ENCODE measurements around the gene RHBDL3. TPM values are rescaled to one million over a fixed set of nuclear protein-coding genes. Genes with fewer than 3 reads are reported as not detected.

The RHBDL3 gene
- total and polyA plus RNA-seq, 10 of the 15 experiments (the other 5 are each of a cell fraction or from before 2014, with no cell fraction given), result 0.04 to 0.24 (median 0.04) TPM; not detected in 5

- H3K4me3 ChIP-seq, result no peak overlapping the region
- intact Hi-C loops (cut with micrococcal nuclease; ENCODE audit: unreplicated experiment) (no loop called here), in situ Hi-C loops (cut with MboI) (no loop called here)
- H3K79me2 ChIP-seq (ENCODE audit: control insufficient read depth, insufficient read depth, low read length), result no peaks in the 10 kb centered on the region
- H3K4me1 ChIP-seq (ENCODE audit: control insufficient read depth, insufficient read depth, low read length), result peaks cover 8% of the 10 kb centered on the region; the same call in 1 of the 2 replicates
- ChIA-PET CTCF (no interaction called here), RAD21 (ENCODE audit: unreplicated experiment) (interaction anchor here (2.0 kb wide), 1 partner anchor 45 kb away, joined by 7 read pairs; no protein-coding TSS in a partner anchor), POLR2A (no interaction called here), SMC1A (ENCODE audit: uncharacterized antibody, unreplicated experiment) (no interaction called here)
- no peak for FAIRE-seq
- DNase-seq (ENCODE audit: low read depth, low spot score), result no peak
- no peaks in the 10 kb centered on the region for H3K36me3 ChIP-seq (ENCODE audit: control insufficient read depth in 2 of 2, insufficient read depth in 2 of 2, low read length in 1 of 2)
- no peaks in the 10 kb centered on the region for H3K9me3 ChIP-seq (replicated peaks; ENCODE audit: control insufficient read depth, insufficient read depth, low read length)
- no peak overlapping the region for H3K9ac ChIP-seq (ENCODE audit: control insufficient read depth, insufficient read depth, low read length)
- BruUV-seq (replicated peaks), result no TSS peak
- H3K27me3 ChIP-seq (replicated peaks in 1 of 2; ENCODE audit: control insufficient read depth in 2 of 2, insufficient read depth in 2 of 2, low read length in 1 of 2), result peaks cover 0 to 1% of the 10 kb centered on the region in 2 experiments; a peak in 2 of 4 replicates
- WGBS (ENCODE audit: insufficient coverage, insufficient replicate concordance, low lambda C conversion rate, missing lambda C conversion rate), result 16% methylated on average over 5 of the region's 5 CpGs
- no peak overlapping the region for H3K4me2 ChIP-seq (ENCODE audit: control insufficient read depth, insufficient read depth)
- no peak overlapping the region for H2AFZ ChIP-seq (ENCODE audit: control insufficient read depth, low read depth, low read length)
- no peaks in the 10 kb centered on the region for H4K20me1 ChIP-seq (ENCODE audit: control insufficient read depth, insufficient read depth)
- H3K27ac ChIP-seq (ENCODE audit: control insufficient read depth, insufficient read depth), result no peak overlapping the region
- no peak for ATAC-seq
- TF ChIP-seq, protein P1, sequence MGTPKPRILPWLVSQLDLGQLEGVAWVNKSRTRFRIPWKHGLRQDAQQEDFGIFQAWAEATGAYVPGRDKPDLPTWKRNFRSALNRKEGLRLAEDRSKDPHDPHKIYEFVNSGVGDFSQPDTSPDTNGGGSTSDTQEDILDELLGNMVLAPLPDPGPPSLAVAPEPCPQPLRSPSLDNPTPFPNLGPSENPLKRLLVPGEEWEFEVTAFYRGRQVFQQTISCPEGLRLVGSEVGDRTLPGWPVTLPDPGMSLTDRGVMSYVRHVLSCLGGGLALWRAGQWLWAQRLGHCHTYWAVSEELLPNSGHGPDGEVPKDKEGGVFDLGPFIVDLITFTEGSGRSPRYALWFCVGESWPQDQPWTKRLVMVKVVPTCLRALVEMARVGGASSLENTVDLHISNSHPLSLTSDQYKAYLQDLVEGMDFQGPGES (IDR thresholded peaks at IDR 0.05), result no peak
- no peak for TF ChIP-seq ZBED1 (IDR thresholded peaks at IDR 0.05; ENCODE audit: borderline replicate concordance)
- TF ChIP-seq TCF12 (IDR thresholded peaks at IDR 0.05; ENCODE audit: low read depth, low read length), result no peak
- TF ChIP-seq ZBTB33 (IDR thresholded peaks at IDR 0.05), result no peak
- no peak for TF ChIP-seq CBX3 (IDR thresholded peaks at IDR 0.05; ENCODE audit: borderline replicate concordance, low read depth)
- no peak for TF ChIP-seq ZNF384 (IDR thresholded peaks at IDR 0.05; ENCODE audit: borderline replicate concordance, low read depth, low read length)
- TF ChIP-seq EED (IDR thresholded peaks at IDR 0.05; ENCODE audit: low read depth), result no peak
- no peak for TF ChIP-seq RB1 (IDR thresholded peaks at IDR 0.05; ENCODE audit: borderline replicate concordance)
- TF ChIP-seq, protein P2, sequence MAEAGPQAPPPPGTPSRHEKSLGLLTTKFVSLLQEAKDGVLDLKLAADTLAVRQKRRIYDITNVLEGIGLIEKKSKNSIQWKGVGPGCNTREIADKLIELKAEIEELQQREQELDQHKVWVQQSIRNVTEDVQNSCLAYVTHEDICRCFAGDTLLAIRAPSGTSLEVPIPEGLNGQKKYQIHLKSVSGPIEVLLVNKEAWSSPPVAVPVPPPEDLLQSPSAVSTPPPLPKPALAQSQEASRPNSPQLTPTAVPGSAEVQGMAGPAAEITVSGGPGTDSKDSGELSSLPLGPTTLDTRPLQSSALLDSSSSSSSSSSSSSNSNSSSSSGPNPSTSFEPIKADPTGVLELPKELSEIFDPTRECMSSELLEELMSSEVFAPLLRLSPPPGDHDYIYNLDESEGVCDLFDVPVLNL (IDR thresholded peaks at IDR 0.05; ENCODE audit: low read depth, low read length), result no peak
- TF ChIP-seq IKZF2 (IDR thresholded peaks at IDR 0.05), result no peak
- no peak for TF ChIP-seq RBBP5 (conservative IDR thresholded peaks at IDR 0.05)
- no peak for TF ChIP-seq ZNF622 (IDR thresholded peaks at IDR 0.05)
- TF ChIP-seq ETV6 (conservative IDR thresholded peaks at IDR 0.05 in 1 of 2, IDR thresholded peaks at IDR 0.05 in 1 of 2; ENCODE audit: borderline replicate concordance in 1 of 2, low read depth in 1 of 2), result no peak
- no peak for TF ChIP-seq SIX5 (IDR thresholded peaks at IDR 0.05; ENCODE audit: low read depth, low read length, severe bottlenecking)
- no peak for TF ChIP-seq SMAD5 (IDR thresholded peaks at IDR 0.05; ENCODE audit: low read depth)
- TF ChIP-seq, protein P3, sequence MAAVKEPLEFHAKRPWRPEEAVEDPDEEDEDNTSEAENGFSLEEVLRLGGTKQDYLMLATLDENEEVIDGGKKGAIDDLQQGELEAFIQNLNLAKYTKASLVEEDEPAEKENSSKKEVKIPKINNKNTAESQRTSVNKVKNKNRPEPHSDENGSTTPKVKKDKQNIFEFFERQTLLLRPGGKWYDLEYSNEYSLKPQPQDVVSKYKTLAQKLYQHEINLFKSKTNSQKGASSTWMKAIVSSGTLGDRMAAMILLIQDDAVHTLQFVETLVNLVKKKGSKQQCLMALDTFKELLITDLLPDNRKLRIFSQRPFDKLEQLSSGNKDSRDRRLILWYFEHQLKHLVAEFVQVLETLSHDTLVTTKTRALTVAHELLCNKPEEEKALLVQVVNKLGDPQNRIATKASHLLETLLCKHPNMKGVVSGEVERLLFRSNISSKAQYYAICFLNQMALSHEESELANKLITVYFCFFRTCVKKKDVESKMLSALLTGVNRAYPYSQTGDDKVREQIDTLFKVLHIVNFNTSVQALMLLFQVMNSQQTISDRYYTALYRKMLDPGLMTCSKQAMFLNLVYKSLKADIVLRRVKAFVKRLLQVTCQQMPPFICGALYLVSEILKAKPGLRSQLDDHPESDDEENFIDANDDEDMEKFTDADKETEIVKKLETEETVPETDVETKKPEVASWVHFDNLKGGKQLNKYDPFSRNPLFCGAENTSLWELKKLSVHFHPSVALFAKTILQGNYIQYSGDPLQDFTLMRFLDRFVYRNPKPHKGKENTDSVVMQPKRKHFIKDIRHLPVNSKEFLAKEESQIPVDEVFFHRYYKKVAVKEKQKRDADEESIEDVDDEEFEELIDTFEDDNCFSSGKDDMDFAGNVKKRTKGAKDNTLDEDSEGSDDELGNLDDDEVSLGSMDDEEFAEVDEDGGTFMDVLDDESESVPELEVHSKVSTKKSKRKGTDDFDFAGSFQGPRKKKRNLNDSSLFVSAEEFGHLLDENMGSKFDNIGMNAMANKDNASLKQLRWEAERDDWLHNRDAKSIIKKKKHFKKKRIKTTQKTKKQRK (IDR thresholded peaks at IDR 0.05; ENCODE audit: low read depth, low read length), result no peak
- TF ChIP-seq PML (IDR thresholded peaks at IDR 0.05; ENCODE audit: low read length), result no peak
- TF ChIP-seq ZNF207 (IDR thresholded peaks at IDR 0.05; ENCODE audit: borderline replicate concordance), result no peak
- no peak for TF ChIP-seq GATAD2B (conservative IDR thresholded peaks at IDR 0.05; ENCODE audit: low read depth)
Observed at GRCh38 chr17:32274101-32274500, 8.5 kb downstream of the RHBDL3 start.
